Measurements from ENCODE around the gene LGR5.

- TF ChIP-seq, protein P1, sequence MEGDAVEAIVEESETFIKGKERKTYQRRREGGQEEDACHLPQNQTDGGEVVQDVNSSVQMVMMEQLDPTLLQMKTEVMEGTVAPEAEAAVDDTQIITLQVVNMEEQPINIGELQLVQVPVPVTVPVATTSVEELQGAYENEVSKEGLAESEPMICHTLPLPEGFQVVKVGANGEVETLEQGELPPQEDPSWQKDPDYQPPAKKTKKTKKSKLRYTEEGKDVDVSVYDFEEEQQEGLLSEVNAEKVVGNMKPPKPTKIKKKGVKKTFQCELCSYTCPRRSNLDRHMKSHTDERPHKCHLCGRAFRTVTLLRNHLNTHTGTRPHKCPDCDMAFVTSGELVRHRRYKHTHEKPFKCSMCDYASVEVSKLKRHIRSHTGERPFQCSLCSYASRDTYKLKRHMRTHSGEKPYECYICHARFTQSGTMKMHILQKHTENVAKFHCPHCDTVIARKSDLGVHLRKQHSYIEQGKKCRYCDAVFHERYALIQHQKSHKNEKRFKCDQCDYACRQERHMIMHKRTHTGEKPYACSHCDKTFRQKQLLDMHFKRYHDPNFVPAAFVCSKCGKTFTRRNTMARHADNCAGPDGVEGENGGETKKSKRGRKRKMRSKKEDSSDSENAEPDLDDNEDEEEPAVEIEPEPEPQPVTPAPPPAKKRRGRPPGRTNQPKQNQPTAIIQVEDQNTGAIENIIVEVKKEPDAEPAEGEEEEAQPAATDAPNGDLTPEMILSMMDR (IDR thresholded peaks at IDR 0.05) = peak in 5 of 6 experiments; percentile 30 to 66 (median 51)
- TF ChIP-seq POLR2A (IDR thresholded peaks at IDR 0.05) = no peak
Measured at GRCh38 chr12:71415336-71416231, 24.0 kb upstream of the LGR5 start.

Measured in thyroid gland (tissue), 4 donors.